Smooth muscle cell (in vitro differentiated cells): ENCODE data around the gene OSM. TPM values are rescaled to one million over a fixed set of nuclear protein-coding genes. Genes with fewer than 3 reads are reported as not detected.

ENCODE experiments used
- DNase-seq: peaks from one replicate; lab custom pipeline; 2025; ENCODE audit not compliant: unreplicated experiment; lab: John Stamatoyannopoulos, UW
- H2AFZ ChIP-seq: fragments of 200-600 bp; sonication (generic); 2 replicates; pipeline ENCODE4 v1.6.0; 2016; ENCODE audit warnings: antibody characterized with exemption, low read depth, mild to moderate bottlenecking
- H3F3A ChIP-seq: fragments of 200-600 bp; sonication (generic); 2 replicates; pipeline ENCODE4 v1.6.0; 2017; ENCODE audit warnings: antibody characterized with exemption, low read depth
- H3K27ac ChIP-seq: fragments of 200-600 bp; sonication (generic); 2 replicates; pipeline ENCODE4 v1.5.1; 2016; ENCODE audit warnings: low read depth, mild to moderate bottlenecking
- H3K27me3 ChIP-seq: fragments of 200-600 bp; sonication (generic); 2 replicates; pipeline ENCODE4 v1.6.1; 2016; ENCODE audit warnings: low read depth, mild to moderate bottlenecking
- H3K36me3 ChIP-seq: fragments of 200-600 bp; sonication (generic); 2 replicates; pipeline ENCODE4 v1.5.1; 2016; ENCODE audit warnings: low read depth
- H3K4me1 ChIP-seq: fragments of 200-600 bp; sonication (generic); 2 replicates; pipeline ENCODE4 v1.5.1; 2016; ENCODE audit warnings: low read depth
- H3K4me2 ChIP-seq: fragments of 200-600 bp; sonication (generic); 2 replicates; pipeline ENCODE4 v1.6.0; 2016; ENCODE audit warnings: mild to moderate bottlenecking
- H3K4me3 ChIP-seq: fragments of 200-600 bp; sonication (generic); 2 replicates; pipeline ENCODE4 v1.5.1; 2016; ENCODE audit warnings: mild to moderate bottlenecking
- H3K79me2 ChIP-seq: fragments of 200-600 bp; sonication (generic); 2 replicates; pipeline ENCODE4 v1.6.0; 2016; ENCODE audit warnings: low read depth, mild to moderate bottlenecking
- H3K9ac ChIP-seq: fragments of 200-600 bp; sonication (generic); 2 replicates; pipeline ENCODE4 v1.6.0; 2016; ENCODE audit warnings: low read depth
- H3K9me3 ChIP-seq: fragments of 200-600 bp; sonication (generic); replicated peaks from 2 replicates; pipeline ENCODE4 v1.5.1; 2016; ENCODE audit warnings: low read depth
- H4K20me1 ChIP-seq: fragments of 200-600 bp; sonication (generic); 2 replicates; pipeline ENCODE4 v1.6.0; 2016; ENCODE audit warnings: low read depth
- CTCF ChIP-seq: fragments of 200-600 bp; sonication (generic); IDR thresholded peaks from 2 replicates; pipeline ENCODE4 v1.5.1; 2017; ENCODE audit warnings: borderline replicate concordance, mild to moderate bottlenecking, antibody characterized with exemption; ENCODE audit not compliant: insufficient read depth, poor library complexity, severe bottlenecking
- WGBS: methylation state at CpG from one replicate; pipeline ENCODE4 v1.1.7; 2016; ENCODE audit warnings: low lambda C conversion rate; 5-methylcytosine and 5-hydroxymethylcytosine counted together
- polyA plus RNA-seq: library from polyadenylated mRNA; unstranded; fragments of >200 nt; fragmentation: Nextera tagmentation; extraction: Ambion mirVana; gene quantifications from 2 replicates; pipeline ENCODE4 v1.2.1, GENCODE V29; 2016
- total RNA-seq: library from RNA; depleted of rRNA; stranded (reverse); fragments of >200 nt; gene quantifications from 2 replicates; pipeline ENCODE4 v1.2.3, GENCODE V29; 2014

Gene OSM
- total RNA-seq (0.27 and 1.5 TPM in 2 replicates), polyA plus RNA-seq (0.14 and 1.0 TPM in 2 replicates)

GRCh38 chr22:30266445-30267381 lies at the start of gene OSM:
TSS of gene OSM (minus strand) at chr22:30266851. CDS start at chr22:30266799, 52 bp downstream.
- 97% methylated on average over 25 of the region's 35 CpGs for WGBS
- Histone ChIP-seq H3K27ac (no peak within 1 kb of the TSS), H3K36me3 (no peaks in the 10 kb centered on the region), H3K79me2 (no peaks in the 10 kb centered on the region), H3K9ac (no peak within 1 kb of the TSS), H3K4me1 (no peaks in the 10 kb centered on the region), H4K20me1 (no peaks in the 10 kb centered on the region), H3K27me3 (no peaks in the 10 kb centered on the region), H3K4me2 (no peak within 1 kb of the TSS), H2AFZ (no peak within 1 kb of the TSS), H3F3A (no peaks in the 10 kb centered on the region), H3K4me3 (no peak within 1 kb of the TSS), H3K9me3 (no peaks in the 10 kb centered on the region)
- no peak for DNase-seq
- no peak for TF ChIP-seq CTCF

GRCh38 chr22:30315962-30316576 lies 49.4 kb upstream of the OSM start:
- peaks cover 99% of the 10 kb centered on the region for H4K20me1 ChIP-seq
- H3K27ac ChIP-seq = peak overlapping the region; percentile 74
- no peak overlapping the region for H3K4me3 ChIP-seq
- peaks cover 20% of the 10 kb centered on the region for H3F3A ChIP-seq
- DNase-seq = no peak
- H3K27me3 ChIP-seq = no peaks in the 10 kb centered on the region
- H3K79me2 ChIP-seq = peaks cover 94% of the 10 kb centered on the region
- H3K9ac ChIP-seq = no peak overlapping the region
- WGBS = 91% methylated on average over 2 of the region's 2 CpGs
- H3K4me1 ChIP-seq = peaks cover 14% of the 10 kb centered on the region
- H3K36me3 ChIP-seq = no peaks in the 10 kb centered on the region
- TF ChIP-seq CTCF = no peak
- H3K4me2 ChIP-seq = no peak overlapping the region
- no peaks in the 10 kb centered on the region for H3K9me3 ChIP-seq
- H2AFZ ChIP-seq = no peak overlapping the region

GRCh38 chr22:30314915-30315314 lies 48.3 kb upstream of the OSM start:
- Histone ChIP-seq H3K4me1 (peaks cover 20% of the 10 kb centered on the region), H3F3A (peaks cover 25% of the 10 kb centered on the region), H3K79me2 (peaks cover 93% of the 10 kb centered on the region), H2AFZ (no peak overlapping the region), H3K9ac (no peak overlapping the region), H3K36me3 (no peaks in the 10 kb centered on the region), H3K4me2 (no peak overlapping the region), H3K27ac (peak overlapping the region; percentile 74), H3K27me3 (no peaks in the 10 kb centered on the region), H4K20me1 (peaks cover 99% of the 10 kb centered on the region), H3K4me3 (no peak overlapping the region), H3K9me3 (no peaks in the 10 kb centered on the region)
- 54% methylated on average over 8 of the region's 8 CpGs for WGBS
- no peak for DNase-seq
- TF ChIP-seq CTCF = no peak
